ENCODE data around the gene CA4. TPM values are rescaled to one million over a fixed set of nuclear protein-coding genes. Genes with fewer than 3 reads are reported as not detected.

CA4 gene
- total RNA-seq, 1 experiment from 2014 or later: not detected

Other genes with a start within 250 kb of the CA4 start
- 16.4 and 33.9 TPM in 2 replicates for gene RNFT1, start 185.2 kb upstream of the CA4 start, total RNA-seq (2014; rRNA removed; shearing (Covaris generic); ENCODE audit: low replicate concordance)
- 12.3 and 12.7 TPM in 2 replicates for gene HEATR6, start 71.1 kb upstream of the CA4 start, total RNA-seq (2014; rRNA removed; shearing (Covaris generic); ENCODE audit: low replicate concordance)
- gene USP32, start 242.2 kb downstream of the CA4 start, total RNA-seq (2014; rRNA removed; shearing (Covaris generic); ENCODE audit: low replicate concordance): 48.1 and 81.0 TPM in 2 replicates